ENCODE results near the gene TENM3. TPM values are rescaled to one million over a fixed set of nuclear protein-coding genes. Genes with fewer than 3 reads are reported as not detected.

The TENM3 gene
- total RNA-seq, 1 donor from 2014 or later: 11.0 TPM

GRCh38 chr4:182493377-182493776, 250.2 kb downstream of the TENM3 start:
- Histone ChIP-seq H3K9me3 (no peaks in the 10 kb centered on the region), H3K27ac (no peak overlapping the region), H3K27me3 (no peaks in the 10 kb centered on the region), H3K4me3 (no peak overlapping the region), H3K4me1 (peaks cover 14% of the 10 kb centered on the region), H3K36me3 (no peaks in the 10 kb centered on the region)
- no peak for DNase-seq (ENCODE audit: extremely low spot score in 2 of 2)
- TF ChIP-seq CTCF (IDR thresholded peaks at IDR 0.05) (no peak), POLR2A (IDR thresholded peaks at IDR 0.05) (no peak), POLR2AphosphoS5 (IDR thresholded peaks at IDR 0.05; ENCODE audit: insufficient read depth in 1 of 2, low read depth in 1 of 2) (no peak)
- intact Hi-C loops (cut with DNase I): no loop called here

GRCh38 chr4:182494103-182494502, 250.9 kb downstream of the TENM3 start:
- H3K27me3 ChIP-seq: no peaks in the 10 kb centered on the region
- intact Hi-C loops (cut with DNase I): no loop called here
- no peaks in the 10 kb centered on the region for H3K36me3 ChIP-seq

GRCh38 chr4:182495031-182495430, 251.8 kb downstream of the TENM3 start:
- no peaks in the 10 kb centered on the region for H3K36me3 ChIP-seq
- no peaks in the 10 kb centered on the region for H3K27me3 ChIP-seq
- no peak overlapping the region for H3K4me3 ChIP-seq
- TF ChIP-seq CTCF (IDR thresholded peaks at IDR 0.05) (no peak), POLR2AphosphoS5 (IDR thresholded peaks at IDR 0.05; ENCODE audit: insufficient read depth in 1 of 2, low read depth in 1 of 2) (no peak), POLR2A (IDR thresholded peaks at IDR 0.05) (no peak)
- H3K4me1 ChIP-seq: peaks cover 9% of the 10 kb centered on the region
- no peaks in the 10 kb centered on the region for H3K9me3 ChIP-seq
- intact Hi-C loops (cut with DNase I): no loop called here
- DNase-seq (ENCODE audit: extremely low spot score in 2 of 2): no peak
- no peak overlapping the region for H3K27ac ChIP-seq

More at GRCh38 chr4:182494103-182494502, 250.9 kb downstream of the TENM3 start:
- no peaks in the 10 kb centered on the region for H3K9me3 ChIP-seq
- H3K4me3 ChIP-seq: no peak overlapping the region
- H3K4me1 ChIP-seq: peaks cover 9% of the 10 kb centered on the region
- H3K27ac ChIP-seq: no peak overlapping the region
- TF ChIP-seq POLR2AphosphoS5 (IDR thresholded peaks at IDR 0.05; ENCODE audit: insufficient read depth in 1 of 2, low read depth in 1 of 2) (no peak), CTCF (IDR thresholded peaks at IDR 0.05) (no peak), POLR2A (IDR thresholded peaks at IDR 0.05) (no peak)
- no peak for DNase-seq (ENCODE audit: extremely low spot score in 2 of 2)

- Histone ChIP-seq H3K9me3 (no peaks in the 10 kb centered on the region), H3K36me3 (no peaks in the 10 kb centered on the region), H3K27me3 (no peaks in the 10 kb centered on the region), H3K27ac (no peak overlapping the region), H3K4me3 (no peak overlapping the region), H3K4me1 (peaks cover 9% of the 10 kb centered on the region)
- intact Hi-C loops (cut with DNase I): no loop called here
- DNase-seq (ENCODE audit: extremely low spot score in 2 of 2): no peak
- TF ChIP-seq CTCF (IDR thresholded peaks at IDR 0.05): no peak
- TF ChIP-seq POLR2A (IDR thresholded peaks at IDR 0.05): no peak
- no peak for TF ChIP-seq POLR2AphosphoS5 (IDR thresholded peaks at IDR 0.05; ENCODE audit: insufficient read depth in 1 of 2, low read depth in 1 of 2)
These were observed 252.6 kb downstream of the TENM3 start for GRCh38 chr4:182495645-182496385.

DNA sequence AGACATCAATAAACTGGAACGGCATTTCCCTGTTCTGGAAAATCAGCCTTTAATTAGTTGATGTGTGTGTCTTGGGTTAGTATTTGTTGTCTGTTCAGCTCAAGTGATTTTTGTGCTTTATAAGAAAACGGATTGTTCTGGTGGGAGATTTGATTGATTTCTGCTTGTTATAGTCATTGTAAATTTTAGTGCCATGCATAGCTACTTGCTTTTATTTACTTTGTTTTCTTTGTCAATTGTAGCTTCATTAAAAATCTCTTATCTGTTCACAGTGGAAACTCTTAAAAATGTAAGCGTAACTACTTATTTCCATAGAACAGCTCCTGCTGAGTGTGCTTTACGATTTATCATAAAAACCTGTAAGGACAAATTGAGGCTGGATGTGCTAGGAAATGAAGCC, 253.2 kb downstream of the TENM3 start:
- no peaks in the 10 kb centered on the region for H3K36me3 ChIP-seq
- intact Hi-C loops (cut with DNase I): no loop called here
- DNase-seq (ENCODE audit: extremely low spot score in 2 of 2): no peak
- H3K9me3 ChIP-seq: no peaks in the 10 kb centered on the region
- no peaks in the 10 kb centered on the region for H3K27me3 ChIP-seq
- no peak for TF ChIP-seq POLR2A (IDR thresholded peaks at IDR 0.05)
- TF ChIP-seq POLR2AphosphoS5 (IDR thresholded peaks at IDR 0.05; ENCODE audit: insufficient read depth in 1 of 2, low read depth in 1 of 2): no peak
- no peak for TF ChIP-seq CTCF (IDR thresholded peaks at IDR 0.05)
- no peak overlapping the region for H3K4me3 ChIP-seq
- no peak overlapping the region for H3K27ac ChIP-seq
- H3K4me1 ChIP-seq: peaks cover 9% of the 10 kb centered on the region

Measured in vagina (tissue), 2 donors.